ENCODE results near the gene PSMC6. TPM values are rescaled to one million over a fixed set of nuclear protein-coding genes. Genes with fewer than 3 reads are reported as not detected.
A peak's percentile ranks its signal among the peaks of the same experiment; 100 is the strongest.

The PSMC6 gene
- total and polyA plus RNA-seq, 8 donors = 30.0 to 55.8 (median 35.4) TPM

- Histone ChIP-seq H3K9me3 (no peaks in the 10 kb centered on the region), H3K4me3 (no peak overlapping the region), H3K27ac (no peak overlapping the region), H3K36me3 (peaks cover 0 to 22% (median 0%) of the 10 kb centered on the region in 3 donors), H3K4me1 (no peaks in the 10 kb centered on the region), H3K27me3 (no peaks in the 10 kb centered on the region)
- 59 to 67% methylated on average over 7 of the region's 7 CpGs for WGBS, 2 donors
- intact Hi-C loops (cut with DNase I) = no loop called here
- FAIRE-seq (no peak), ATAC-seq (peak in 1 of 4 donors; percentile 44), DNase-seq (no peak)
- no peak for TF ChIP-seq CTCF (IDR thresholded peaks at IDR 0.05)
These were observed 69.8 kb downstream of the PSMC6 start for GRCh38 chr14:52776816-52777215.

Other genes starting within 250 kb of the PSMC6 start
- gene TXNDC16, start 154.7 kb upstream of the PSMC6 start, total RNA-seq = 1 to 10 TPM; 4.0 to 7.4 (median 4.8) TPM
- 1 to 10 TPM; 1.1 to 3.9 TPM for gene TXNDC16, start 154.7 kb upstream of the PSMC6 start, polyA plus RNA-seq
- under 1 TPM; 0.13 to 0.81 (median 0.35) TPM for gene GPR137C, start 154.4 kb upstream of the PSMC6 start, total RNA-seq
- gene GPR137C, start 154.4 kb upstream of the PSMC6 start, polyA plus RNA-seq = under 1 TPM; 0.27 to 0.47 TPM
- gene ERO1A, start 11.6 kb upstream of the PSMC6 start, total RNA-seq = 10 to 100 TPM; 21.3 to 51.0 (median 28.5) TPM
- 10 to 100 TPM in 1 of 2 donors, 1 to 10 TPM in 1; 9.7 to 11.0 TPM for gene ERO1A, start 11.6 kb upstream of the PSMC6 start, polyA plus RNA-seq
- gene STYX, start 23.0 kb downstream of the PSMC6 start, total RNA-seq = 1 to 10 TPM; 4.5 to 7.8 (median 5.9) TPM
- 1 to 10 TPM; 2.9 to 4.3 TPM for gene STYX, start 23.0 kb downstream of the PSMC6 start, polyA plus RNA-seq
- gene GNPNAT1, start 84.4 kb downstream of the PSMC6 start, total RNA-seq = 10 to 100 TPM; 15.8 to 26.9 (median 18.5) TPM
- 1 to 10 TPM; 8.1 to 9.5 TPM for gene GNPNAT1, start 84.4 kb downstream of the PSMC6 start, polyA plus RNA-seq
- gene FERMT2, start 243.8 kb downstream of the PSMC6 start, total RNA-seq = 10 to 100 TPM; 14.4 to 27.9 (median 16.6) TPM
- gene FERMT2, start 243.8 kb downstream of the PSMC6 start, polyA plus RNA-seq = 10 to 100 TPM; 10.4 to 19.4 TPM

All from pancreas (tissue), 10 donors.